Ishikawa (cell line): ENCODE results near the gene PTCRA.

Source experiments
- CREB1 ChIP-seq: IDR thresholded peaks from 2 replicates; pipeline ENCODE4 v1.6.1; 2012; ENCODE audit warnings: low read depth
- RAD21 ChIP-seq: IDR thresholded peaks from 2 replicates; pipeline ENCODE4 v1.6.1; 2012; ENCODE audit warnings: low read depth
- TAF1 ChIP-seq: IDR thresholded peaks from 2 replicates; pipeline ENCODE4 v1.6.1; 2012; ENCODE audit warnings: low read depth, mild to moderate bottlenecking
- YY1 ChIP-seq: IDR thresholded peaks from 2 replicates; pipeline ENCODE4 v1.6.1; 2012; ENCODE audit warnings: low read depth

GRCh38 chr6:42947950-42948349 lies 32.1 kb downstream of the PTCRA start:
- TF ChIP-seq TAF1, result no peak
- TF ChIP-seq CREB1, result no peak
- TF ChIP-seq YY1, result no peak
- no peak for TF ChIP-seq RAD21
